ENCODE results near the gene GALNT17.

GALNT17 gene

GRCh38 chr7:71191771-71192170 lies 59.8 kb downstream of the GALNT17 start:
- CTCF ChIA-PET, result no interaction called here

GRCh38 chr7:71193099-71193810 lies 61.3 kb downstream of the GALNT17 start:
- no peaks in the 10 kb centered on the region for H3K4me1 ChIP-seq (ENCODE audit: control insufficient read depth, insufficient read depth, low read length)
- H3K27ac ChIP-seq (ENCODE audit: extremely low read depth, low read depth, low read length), result no peak overlapping the region
- POLR2A ChIA-PET, result no interaction called here
- 0 out of 2 replicates have a peak, but pooled peaks have one; percentile 25 for TF ChIP-seq ZBTB11 (tag by site-specific recombination; conservative IDR thresholded peaks at IDR 0.05; ENCODE audit: low read depth)
- no peak for TF ChIP-seq SP2 (tag by site-specific recombination; IDR thresholded peaks at IDR 0.05)
- TF ChIP-seq ZNF121 (tag by site-specific recombination; IDR thresholded peaks at IDR 0.05), result 0 out of 2 replicates have a peak, but pooled peaks have one; percentile 10
- no peak for TF ChIP-seq REPIN1 (tag by site-specific recombination; IDR thresholded peaks at IDR 0.05; ENCODE audit: low read depth)
- CTCF ChIA-PET, result no interaction called here
- no peaks in the 10 kb centered on the region for H3K36me3 ChIP-seq (ENCODE audit: control insufficient read depth in 2 of 2, insufficient read depth in 1 of 2, low read length in 2 of 2)
- no peaks in the 10 kb centered on the region for H3K9me3 ChIP-seq (ENCODE audit: control insufficient read depth, insufficient read depth, low read depth, low read length)
- no peak overlapping the region for H3K4me3 ChIP-seq (ENCODE audit: low read depth, low read length)

More at GRCh38 chr7:71191771-71192170, 59.8 kb downstream of the GALNT17 start:
- no peaks in the 10 kb centered on the region for H3K4me1 ChIP-seq (ENCODE audit: control insufficient read depth, insufficient read depth, low read length)
- H3K9me3 ChIP-seq (ENCODE audit: control insufficient read depth, insufficient read depth, low read depth, low read length), result no peaks in the 10 kb centered on the region
- POLR2A ChIA-PET, result no interaction called here
- no peaks in the 10 kb centered on the region for H3K36me3 ChIP-seq (ENCODE audit: control insufficient read depth in 2 of 2, insufficient read depth in 1 of 2, low read length in 2 of 2)
- H3K27ac ChIP-seq (ENCODE audit: extremely low read depth, low read depth, low read length), result no peak overlapping the region
- no peak for TF ChIP-seq ZBTB26 (tag by site-specific recombination; optimal IDR thresholded peaks at IDR 0.05)
- TF ChIP-seq ZNF701 (tag by site-specific recombination; IDR thresholded peaks at IDR 0.05), result no peak
- TF ChIP-seq ZNF155 (tag by site-specific recombination; IDR thresholded peaks at IDR 0.05), result no peak
- no peak for TF ChIP-seq GFI1B (tag by site-specific recombination; IDR thresholded peaks at IDR 0.05)
- TF ChIP-seq ZNF18 (tag by site-specific recombination; IDR thresholded peaks at IDR 0.05), result no peak
- no peak for TF ChIP-seq ZNF692 (tag by site-specific recombination; IDR thresholded peaks at IDR 0.05)
- TF ChIP-seq ZNF114 (tag by site-specific recombination; IDR thresholded peaks at IDR 0.05), result no peak
- no peak for TF ChIP-seq ZNF610 (tag by site-specific recombination; IDR thresholded peaks at IDR 0.05; ENCODE audit: borderline replicate concordance)
- TF ChIP-seq ZNF600 (tag by site-specific recombination; IDR thresholded peaks at IDR 0.05), result no peak
- TF ChIP-seq ZNF629 (tag by site-specific recombination; IDR thresholded peaks at IDR 0.05), result no peak
- H3K4me3 ChIP-seq (ENCODE audit: low read depth, low read length), result no peak overlapping the region

Data from HEK293 (cell line).